Fibroblast of skin of right biceps (primary cell): ENCODE measurements around the gene COL20A1.
A peak's percentile ranks its signal among the peaks of the same experiment; 100 is the strongest.

Source experiments
- DNase-seq: peaks from one replicate; pipeline ENCODE4 v3.0.0-alpha.2; 2013

COL20A1 gene

GRCh38 chr20:63309261-63310071 lies 16.5 kb downstream of the COL20A1 start:
- DNase-seq, result no peak

DNA sequence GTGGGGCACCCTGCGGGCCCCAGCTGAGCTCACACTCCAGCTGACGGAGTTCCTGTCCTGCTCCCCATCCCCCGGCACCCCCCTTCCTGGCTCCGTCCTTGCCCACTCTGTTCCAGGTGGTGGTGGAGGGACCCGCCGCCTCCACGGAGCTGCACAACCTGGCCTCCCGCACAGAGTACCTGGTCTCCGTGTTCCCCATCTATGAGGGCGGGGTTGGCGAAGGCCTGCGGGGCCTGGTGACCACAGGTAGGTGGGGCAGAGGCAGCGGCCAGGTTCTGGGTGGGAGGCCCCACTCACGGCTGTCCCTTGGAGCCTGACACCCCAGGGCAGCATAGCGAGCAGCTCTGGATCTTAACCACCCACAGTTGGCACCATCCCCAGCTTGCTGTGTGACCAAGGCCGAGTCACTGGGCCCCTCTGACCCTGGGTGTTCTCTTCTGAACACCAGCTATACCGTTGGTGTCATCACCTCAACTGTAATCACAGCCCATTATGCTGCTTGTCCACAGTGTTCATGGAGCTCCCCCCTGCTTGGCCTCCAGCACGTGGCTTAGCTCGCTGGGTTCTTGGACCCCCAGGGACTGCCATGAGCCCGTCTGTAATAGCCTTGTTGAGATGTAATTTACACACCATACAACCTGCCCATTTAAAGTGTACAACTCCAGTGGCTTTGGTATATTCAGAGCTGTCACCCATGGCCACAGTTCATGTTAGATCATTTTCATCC lies 17.4 kb downstream of the COL20A1 start:
- peak; percentile 16 for DNase-seq

DNA sequence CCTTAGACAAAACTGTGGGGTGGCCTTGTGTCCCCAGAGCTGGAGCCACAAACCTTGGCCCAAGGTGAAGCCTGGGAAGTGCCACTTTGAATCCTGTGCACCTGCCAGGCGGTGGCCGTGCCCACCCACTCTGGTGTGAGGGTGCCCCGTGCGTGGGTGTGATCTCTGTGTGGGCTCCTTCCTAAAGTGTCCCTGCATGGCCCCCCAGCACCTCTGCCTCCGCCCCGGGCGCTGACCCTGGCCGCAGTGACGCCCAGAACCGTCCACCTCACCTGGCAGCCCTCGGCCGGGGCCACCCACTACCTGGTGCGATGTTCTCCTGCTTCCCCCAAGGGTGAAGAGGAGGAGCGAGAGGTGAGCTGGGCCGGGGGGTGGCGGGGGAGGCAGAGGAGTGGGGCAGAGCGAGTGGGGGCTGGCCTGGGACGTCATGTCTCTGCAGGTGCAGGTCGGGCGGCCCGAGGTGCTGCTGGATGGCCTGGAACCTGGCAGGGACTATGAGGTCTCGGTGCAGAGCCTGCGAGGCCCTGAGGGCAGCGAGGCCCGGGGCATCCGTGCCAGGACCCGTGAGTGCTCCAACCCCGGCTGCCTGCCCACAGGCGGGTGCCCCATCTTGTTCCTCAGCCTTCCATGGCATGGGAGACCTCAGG lies 18.3 kb downstream of the COL20A1 start:
- DNase-seq, result no peak

- no peak for DNase-seq
Observed at GRCh38 chr20:63311833-63312243, 18.9 kb downstream of the COL20A1 start.

GRCh38 chr20:63312273-63312672 lies 19.3 kb downstream of the COL20A1 start:
- DNase-seq, result no peak

- no peak for DNase-seq
Observed at GRCh38 chr20:63312690-63313348, 19.8 kb downstream of the COL20A1 start.

GRCh38 chr20:63313349-63314014 lies 20.5 kb downstream of the COL20A1 start:
- no peak for DNase-seq

DNA sequence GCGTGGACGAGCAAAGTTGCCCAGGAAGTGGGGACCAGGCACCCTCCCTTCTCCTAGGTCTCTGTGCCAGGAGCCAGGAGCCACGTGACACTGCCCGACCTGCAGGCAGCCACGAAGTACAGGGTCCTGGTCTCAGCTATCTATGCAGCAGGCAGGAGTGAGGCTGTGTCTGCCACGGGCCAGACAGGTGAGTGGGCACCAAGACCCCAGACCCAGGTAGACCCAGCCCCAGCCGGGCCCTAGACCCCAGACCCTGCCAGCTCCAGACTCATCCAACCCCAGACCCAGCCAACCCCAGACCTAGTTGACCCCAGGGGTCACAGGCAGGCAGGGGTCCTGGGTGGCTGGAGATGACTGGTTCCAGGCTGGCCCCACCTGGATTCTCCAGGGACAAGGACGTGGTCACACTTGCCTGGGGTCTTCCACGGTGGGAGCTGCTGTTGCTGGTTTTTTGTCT lies 21.1 kb downstream of the COL20A1 start:
- DNase-seq, result no peak

- no peak for DNase-seq
Observed at GRCh38 chr20:63314566-63315239, 21.7 kb downstream of the COL20A1 start.

DNA sequence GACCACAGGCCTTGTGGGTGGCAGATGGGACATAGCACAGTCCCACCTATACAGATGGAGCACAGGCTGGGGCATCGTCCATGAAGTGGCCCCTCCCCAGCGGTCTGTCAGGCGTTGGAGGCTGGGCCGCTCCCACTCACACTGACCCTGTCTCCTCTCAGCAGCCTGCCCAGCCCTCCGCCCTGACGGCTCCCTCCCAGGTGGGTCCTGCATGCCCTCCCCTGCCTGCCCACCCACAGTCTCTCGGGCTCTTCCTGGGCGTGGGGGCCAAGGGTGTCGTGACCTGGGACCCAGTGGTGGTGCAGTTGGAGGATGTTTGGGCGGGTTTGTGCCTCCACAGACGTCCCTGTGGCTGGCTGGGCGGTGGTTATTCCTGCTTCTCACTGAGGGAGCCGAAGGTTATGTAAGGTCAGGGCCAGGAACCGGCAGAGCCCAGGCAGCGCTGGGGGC lies 22.3 kb downstream of the COL20A1 start:
- no peak for DNase-seq

- no peak for DNase-seq
Observed at GRCh38 chr20:63315731-63316491, 22.9 kb downstream of the COL20A1 start.

DNA sequence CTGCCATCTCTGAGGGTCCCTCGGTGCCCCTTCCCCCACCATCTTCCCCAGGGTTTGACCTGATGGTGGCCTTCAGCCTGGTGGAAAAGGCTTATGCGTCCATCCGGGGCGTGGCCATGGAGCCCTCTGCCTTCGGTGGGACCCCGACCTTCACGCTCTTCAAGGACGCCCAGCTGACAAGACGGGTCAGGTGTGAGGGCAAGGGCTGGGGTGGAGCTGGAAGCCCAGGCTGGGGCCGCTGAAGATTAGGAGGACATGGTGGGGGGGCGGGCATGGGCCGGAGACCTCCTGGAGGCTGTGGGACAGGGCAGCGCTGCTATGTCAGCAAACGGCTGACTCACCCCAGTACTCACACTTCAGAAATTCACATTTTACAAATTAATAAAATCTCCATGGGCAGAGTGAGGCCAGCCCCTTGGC lies 23.5 kb downstream of the COL20A1 start:
- DNase-seq, result no peak

GRCh38 chr20:63317061-63317460 lies 24.1 kb downstream of the COL20A1 start:
- DNase-seq, result no peak

- DNase-seq, result no peak
Observed at GRCh38 chr20:63317601-63318291, 24.8 kb downstream of the COL20A1 start.

DNA sequence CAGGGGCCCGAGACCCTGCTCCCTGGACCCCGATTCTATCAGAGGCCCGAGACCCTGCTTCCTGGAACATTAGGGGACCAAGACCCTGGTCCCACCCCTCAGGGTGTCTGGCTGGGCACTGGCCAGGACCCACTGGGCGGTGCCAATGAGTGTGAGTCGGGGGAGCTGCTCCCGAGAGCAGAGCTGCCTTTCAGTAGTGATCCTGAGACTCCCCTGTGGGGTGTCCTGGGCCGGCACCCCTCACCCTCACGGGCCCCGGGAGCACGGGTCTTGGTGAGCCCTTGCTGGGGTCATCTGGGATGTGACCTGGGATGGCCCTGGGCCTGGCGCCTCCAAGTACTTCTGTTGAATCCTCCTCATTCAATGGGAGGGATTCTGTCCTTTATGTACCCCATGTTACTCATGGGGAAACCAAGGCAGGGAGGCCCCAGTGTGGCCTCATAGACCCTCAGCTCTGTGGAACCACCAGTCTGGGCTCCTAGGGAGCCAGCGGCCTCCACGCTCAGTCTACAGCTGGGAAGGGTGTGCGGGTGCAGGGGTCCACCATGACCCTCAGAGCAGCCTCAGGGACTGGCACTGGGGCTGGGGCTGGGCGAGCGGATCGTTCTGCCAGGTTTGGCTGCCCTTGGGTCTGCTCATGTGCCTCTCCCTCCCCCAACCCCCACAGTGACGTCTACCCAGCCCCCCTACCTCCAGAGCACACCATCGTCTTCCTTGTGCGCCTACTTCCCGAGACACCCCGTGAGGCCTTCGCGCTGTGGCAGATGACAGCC lies 25.6 kb downstream of the COL20A1 start:
- no peak for DNase-seq

GRCh38 chr20:63319164-63320040 lies 26.4 kb downstream of the COL20A1 start:
- no peak for DNase-seq

GRCh38 chr20:63320041-63320511 lies 27.1 kb downstream of the COL20A1 start:
- no peak for DNase-seq

- DNase-seq, result no peak
Observed at GRCh38 chr20:63320616-63321147, 27.7 kb downstream of the COL20A1 start.
